ENCODE data around the gene PDGFRB.

The PDGFRB gene

GRCh38 chr5:150161242-150162141, 5.8 kb upstream of the PDGFRB start:
- H3F3A ChIP-seq (ENCODE audit: control insufficient read depth, insufficient read depth): no peaks in the 10 kb centered on the region
- TF ChIP-seq CTCF (IDR thresholded peaks at IDR 0.05; ENCODE audit: low read depth, low read length, poor library complexity, severe bottlenecking) (peak; percentile 98), EZH2phosphoT487 (IDR thresholded peaks at IDR 0.05; ENCODE audit: borderline replicate concordance, low read length) (no peak)
- no peaks in the 10 kb centered on the region for H4K20me1 ChIP-seq (ENCODE audit: control insufficient read depth, insufficient read depth, low read depth, low read length)
- H3K27me3 ChIP-seq (ENCODE audit: control insufficient read depth, low read length): peaks cover 5% of the 10 kb centered on the region
- no peaks in the 10 kb centered on the region for H3K9me3 ChIP-seq (ENCODE audit: control insufficient read depth, insufficient read depth, low read length)
- no peaks in the 10 kb centered on the region for H3K79me2 ChIP-seq (ENCODE audit: control insufficient read depth, low read length)
- H3K4me1 ChIP-seq (ENCODE audit: control insufficient read depth, low read length): peaks cover 18% of the 10 kb centered on the region
- no peak overlapping the region for H3K27ac ChIP-seq (ENCODE audit: low read depth, low read length)
- peak overlapping the region; percentile 18 for H3K4me3 ChIP-seq (ENCODE audit: low read length)
- H3K4me2 ChIP-seq (ENCODE audit: low read length): peak overlapping the region; percentile 40
- H3K36me3 ChIP-seq (ENCODE audit: control insufficient read depth, low read length): no peaks in the 10 kb centered on the region
- H3K9me2 ChIP-seq (replicated peaks; ENCODE audit: control insufficient read depth, low read length): no peaks in the 10 kb centered on the region

- Histone ChIP-seq H3K9me2 (replicated peaks; ENCODE audit: control insufficient read depth, low read length) (no peaks in the 10 kb centered on the region), H3K27ac (ENCODE audit: low read depth, low read length) (no peak overlapping the region), H3K9me3 (ENCODE audit: control insufficient read depth, insufficient read depth, low read length) (no peaks in the 10 kb centered on the region), H3K4me1 (ENCODE audit: control insufficient read depth, low read length) (peaks cover 26% of the 10 kb centered on the region), H4K20me1 (ENCODE audit: control insufficient read depth, insufficient read depth, low read depth, low read length) (no peaks in the 10 kb centered on the region), H3K36me3 (ENCODE audit: control insufficient read depth, low read length) (no peaks in the 10 kb centered on the region), H3K4me2 (ENCODE audit: low read length) (peak overlapping the region; percentile 51), H3F3A (ENCODE audit: control insufficient read depth, insufficient read depth) (no peaks in the 10 kb centered on the region), H3K27me3 (ENCODE audit: control insufficient read depth, low read length) (peaks cover 14% of the 10 kb centered on the region), H3K4me3 (ENCODE audit: low read length) (peak overlapping the region; percentile 20; the same call in 1 of the 2 replicates), H3K79me2 (ENCODE audit: control insufficient read depth, low read length) (no peaks in the 10 kb centered on the region)
- TF ChIP-seq EZH2phosphoT487 (IDR thresholded peaks at IDR 0.05; ENCODE audit: borderline replicate concordance, low read length) (no peak), CTCF (IDR thresholded peaks at IDR 0.05; ENCODE audit: low read depth, low read length, poor library complexity, severe bottlenecking) (no peak)
These were observed 4.9 kb upstream of the PDGFRB start for GRCh38 chr5:150160448-150161081.

GRCh38 chr5:150159741-150160179, 4.1 kb upstream of the PDGFRB start:
- Histone ChIP-seq H3K27ac (ENCODE audit: low read depth, low read length) (no peak overlapping the region), H3K79me2 (ENCODE audit: control insufficient read depth, low read length) (no peaks in the 10 kb centered on the region), H4K20me1 (ENCODE audit: control insufficient read depth, insufficient read depth, low read depth, low read length) (no peaks in the 10 kb centered on the region), H3K36me3 (ENCODE audit: control insufficient read depth, low read length) (no peaks in the 10 kb centered on the region), H3K4me3 (ENCODE audit: low read length) (peak overlapping the region; percentile 20; the same call in 1 of the 2 replicates), H3F3A (ENCODE audit: control insufficient read depth, insufficient read depth) (no peaks in the 10 kb centered on the region), H3K4me1 (ENCODE audit: control insufficient read depth, low read length) (peaks cover 33% of the 10 kb centered on the region), H3K9me3 (ENCODE audit: control insufficient read depth, insufficient read depth, low read length) (no peaks in the 10 kb centered on the region), H3K4me2 (ENCODE audit: low read length) (peak overlapping the region; percentile 51), H3K9me2 (replicated peaks; ENCODE audit: control insufficient read depth, low read length) (no peaks in the 10 kb centered on the region), H3K27me3 (ENCODE audit: control insufficient read depth, low read length) (peaks cover 22% of the 10 kb centered on the region)
- TF ChIP-seq EZH2phosphoT487 (IDR thresholded peaks at IDR 0.05; ENCODE audit: borderline replicate concordance, low read length): no peak
- TF ChIP-seq CTCF (IDR thresholded peaks at IDR 0.05; ENCODE audit: low read depth, low read length, poor library complexity, severe bottlenecking): no peak
